Lower leg skin (tissue), 3 donors: ENCODE data around the gene G3BP1.

Source experiments
- POLR2A ChIP-seq, 2 donors: fragments of 450-650 bp; IDR thresholded peaks; one replicate each; pipeline ENCODE4 v1.6.1; 2016 to 2017; ENCODE audit warnings: antibody characterized with exemption in 2 of 2, mild to moderate bottlenecking in 1 of 2, moderate library complexity in 1 of 2
- TF ChIP-seq, protein P1 (sequence below), 3 donors: fragments of 450-650 bp; IDR thresholded peaks; one replicate each; pipeline ENCODE4 v1.5.1; 2016; ENCODE audit warnings: antibody characterized with exemption in 3 of 3, mild to moderate bottlenecking in 3 of 3, moderate library complexity in 2 of 3

DNA sequence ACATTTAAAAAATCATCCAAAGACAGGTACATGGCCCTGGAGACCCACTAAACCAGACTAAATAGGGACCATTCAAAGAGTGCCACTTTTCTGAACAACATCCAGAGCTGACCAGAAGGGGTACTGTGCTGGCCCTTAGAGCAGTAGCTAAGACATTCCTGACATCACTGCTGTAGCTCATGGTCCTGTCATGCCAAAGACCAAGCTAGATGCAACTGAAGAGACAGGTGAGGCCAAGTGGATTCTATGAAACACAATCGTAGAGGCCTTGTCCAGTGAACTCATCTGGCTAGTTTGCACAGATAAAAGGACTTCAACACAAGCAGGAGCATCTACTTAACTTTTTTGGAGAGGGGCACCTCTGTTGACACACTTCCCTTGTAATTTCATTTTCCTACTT is 43.3 kb downstream of the G3BP1 start:
- TF ChIP-seq, protein P1, sequence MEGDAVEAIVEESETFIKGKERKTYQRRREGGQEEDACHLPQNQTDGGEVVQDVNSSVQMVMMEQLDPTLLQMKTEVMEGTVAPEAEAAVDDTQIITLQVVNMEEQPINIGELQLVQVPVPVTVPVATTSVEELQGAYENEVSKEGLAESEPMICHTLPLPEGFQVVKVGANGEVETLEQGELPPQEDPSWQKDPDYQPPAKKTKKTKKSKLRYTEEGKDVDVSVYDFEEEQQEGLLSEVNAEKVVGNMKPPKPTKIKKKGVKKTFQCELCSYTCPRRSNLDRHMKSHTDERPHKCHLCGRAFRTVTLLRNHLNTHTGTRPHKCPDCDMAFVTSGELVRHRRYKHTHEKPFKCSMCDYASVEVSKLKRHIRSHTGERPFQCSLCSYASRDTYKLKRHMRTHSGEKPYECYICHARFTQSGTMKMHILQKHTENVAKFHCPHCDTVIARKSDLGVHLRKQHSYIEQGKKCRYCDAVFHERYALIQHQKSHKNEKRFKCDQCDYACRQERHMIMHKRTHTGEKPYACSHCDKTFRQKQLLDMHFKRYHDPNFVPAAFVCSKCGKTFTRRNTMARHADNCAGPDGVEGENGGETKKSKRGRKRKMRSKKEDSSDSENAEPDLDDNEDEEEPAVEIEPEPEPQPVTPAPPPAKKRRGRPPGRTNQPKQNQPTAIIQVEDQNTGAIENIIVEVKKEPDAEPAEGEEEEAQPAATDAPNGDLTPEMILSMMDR (IDR thresholded peaks at IDR 0.05): no peak
- no peak for TF ChIP-seq POLR2A (IDR thresholded peaks at IDR 0.05)
